Measurements from ENCODE around the gene GPX2. TPM values are rescaled to one million over a fixed set of nuclear protein-coding genes. Genes with fewer than 3 reads are reported as not detected.

Gene GPX2
- total and polyA plus RNA-seq, 2 experiments from 2014 or later, result 0.78 to 2.2 TPM

DNA sequence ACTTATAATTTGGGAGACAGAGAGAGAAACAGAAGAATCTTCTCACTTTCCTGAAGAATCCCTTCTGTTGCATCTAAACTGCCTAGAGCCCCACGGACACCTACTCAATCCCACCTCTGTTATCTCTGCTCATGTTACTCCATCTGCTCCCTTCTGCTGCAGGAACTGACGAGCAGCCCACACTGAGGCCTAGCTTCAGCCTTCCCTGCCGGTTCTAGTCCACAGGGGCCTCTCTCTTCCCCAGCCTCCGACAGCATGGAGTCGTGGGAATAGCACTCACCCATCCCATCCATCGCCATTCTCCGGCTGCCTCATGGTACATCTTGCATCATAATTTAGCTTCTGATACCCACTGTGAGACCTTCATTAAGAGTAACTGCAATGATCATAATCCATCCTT, 25.6 kb upstream of the GPX2 start (continued):
- TF ChIP-seq ZNF462 (CRISPR knock-in tag; IDR thresholded peaks at IDR 0.05), result no peak
- TF ChIP-seq, protein P1, sequence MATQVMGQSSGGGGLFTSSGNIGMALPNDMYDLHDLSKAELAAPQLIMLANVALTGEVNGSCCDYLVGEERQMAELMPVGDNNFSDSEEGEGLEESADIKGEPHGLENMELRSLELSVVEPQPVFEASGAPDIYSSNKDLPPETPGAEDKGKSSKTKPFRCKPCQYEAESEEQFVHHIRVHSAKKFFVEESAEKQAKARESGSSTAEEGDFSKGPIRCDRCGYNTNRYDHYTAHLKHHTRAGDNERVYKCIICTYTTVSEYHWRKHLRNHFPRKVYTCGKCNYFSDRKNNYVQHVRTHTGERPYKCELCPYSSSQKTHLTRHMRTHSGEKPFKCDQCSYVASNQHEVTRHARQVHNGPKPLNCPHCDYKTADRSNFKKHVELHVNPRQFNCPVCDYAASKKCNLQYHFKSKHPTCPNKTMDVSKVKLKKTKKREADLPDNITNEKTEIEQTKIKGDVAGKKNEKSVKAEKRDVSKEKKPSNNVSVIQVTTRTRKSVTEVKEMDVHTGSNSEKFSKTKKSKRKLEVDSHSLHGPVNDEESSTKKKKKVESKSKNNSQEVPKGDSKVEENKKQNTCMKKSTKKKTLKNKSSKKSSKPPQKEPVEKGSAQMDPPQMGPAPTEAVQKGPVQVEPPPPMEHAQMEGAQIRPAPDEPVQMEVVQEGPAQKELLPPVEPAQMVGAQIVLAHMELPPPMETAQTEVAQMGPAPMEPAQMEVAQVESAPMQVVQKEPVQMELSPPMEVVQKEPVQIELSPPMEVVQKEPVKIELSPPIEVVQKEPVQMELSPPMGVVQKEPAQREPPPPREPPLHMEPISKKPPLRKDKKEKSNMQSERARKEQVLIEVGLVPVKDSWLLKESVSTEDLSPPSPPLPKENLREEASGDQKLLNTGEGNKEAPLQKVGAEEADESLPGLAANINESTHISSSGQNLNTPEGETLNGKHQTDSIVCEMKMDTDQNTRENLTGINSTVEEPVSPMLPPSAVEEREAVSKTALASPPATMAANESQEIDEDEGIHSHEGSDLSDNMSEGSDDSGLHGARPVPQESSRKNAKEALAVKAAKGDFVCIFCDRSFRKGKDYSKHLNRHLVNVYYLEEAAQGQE (IDR thresholded peaks at IDR 0.05; ENCODE audit: unreplicated experiment), result no peak

DNA sequence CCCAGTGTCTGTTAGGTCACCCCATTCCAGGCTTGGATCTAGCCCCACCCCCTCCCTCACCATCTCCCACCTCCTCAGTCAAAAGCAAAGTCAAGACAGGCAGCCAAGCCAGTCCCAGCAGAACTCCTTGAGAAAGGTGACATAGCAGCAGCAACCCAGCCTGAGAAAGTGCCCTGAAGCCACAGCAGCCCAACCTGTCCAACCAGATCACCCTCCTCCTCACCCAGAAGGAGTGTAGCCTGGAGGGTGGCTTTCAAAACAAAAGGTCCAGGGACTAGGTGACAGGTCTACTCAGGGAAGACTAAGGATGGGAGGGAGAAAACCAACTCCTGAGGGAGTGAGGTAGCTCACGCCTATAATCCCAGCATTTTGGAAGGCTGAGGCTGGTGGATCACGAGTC, 24.4 kb upstream of the GPX2 start:
- Mint-ChIP-seq H3K4me3 (no peak overlapping the region), H3K27me3 (ENCODE audit: insufficient read depth, low read depth, poor library complexity) (peaks cover 7% of the 10 kb centered on the region), H3K27ac (no peak overlapping the region), H3K4me1 (peaks cover 50% of the 10 kb centered on the region), H3K36me3 (ENCODE audit: low read depth) (peaks cover 23% of the 10 kb centered on the region), H3K9me3 (no peaks in the 10 kb centered on the region)
- Histone ChIP-seq H3K9me2 (ENCODE audit: insufficient read depth) (no peaks in the 10 kb centered on the region; the same call in 1 of the 2 replicates), H3K4me1 (ENCODE audit: insufficient read depth) (peaks cover 34% of the 10 kb centered on the region), H3K4me3 (no peak overlapping the region), H4K20me1 (replicated peaks; ENCODE audit: insufficient read depth) (peaks cover 5% of the 10 kb centered on the region; the same call in 1 of the 2 replicates), H3F3A (replicated peaks; ENCODE audit: low read depth) (no peaks in the 10 kb centered on the region), H3K36me3 (ENCODE audit: insufficient read depth) (peaks cover 3% of the 10 kb centered on the region; the same call in 1 of the 2 replicates), H2AFZ (no peak overlapping the region), H3K79me2 (replicated peaks; ENCODE audit: insufficient read depth) (peaks cover 51% of the 10 kb centered on the region), H3K4me2 (no peak overlapping the region), H3K27ac (ENCODE audit: low read depth) (no peak overlapping the region), H3K27me3 (ENCODE audit: insufficient read depth) (no peaks in the 10 kb centered on the region)
- DNase-seq (ENCODE audit: low spot score) (no peak), ATAC-seq (no peak)
- TF ChIP-seq EZH2phosphoT487 (IDR thresholded peaks at IDR 0.05; ENCODE audit: unreplicated experiment) (no peak), CTCF (conservative IDR thresholded peaks at IDR 0.05; ENCODE audit: low read depth in 2 of 2) (no peak), STAT1 (IDR thresholded peaks at IDR 0.05; ENCODE audit: unreplicated experiment) (no peak), ZNF114 (CRISPR knock-in tag; IDR thresholded peaks at IDR 0.05) (no peak)

Measured in GM23338 (cell line).